IPS DF 6.9 (cell line): Measurements from ENCODE around the gene YAP1.

Experiments
- DNase-seq: peaks from one replicate; pipeline ENCODE4 v3.0.0-alpha.2; 2013; ENCODE audit warnings: low read depth, low spot score
- H3K27ac ChIP-seq: one replicate; pipeline ENCODE4 v1.5.1; 2013; ENCODE audit warnings: low read length, control low read depth
- H3K27me3 ChIP-seq: 2 replicates; pipeline ENCODE4 v1.6.1; 2013; ENCODE audit warnings: mild to moderate bottlenecking, low read length; ENCODE audit not compliant: control insufficient read depth, insufficient read depth
- H3K36me3 ChIP-seq: 2 replicates; pipeline ENCODE4 v1.6.1; 2013; ENCODE audit warnings: low read length; ENCODE audit not compliant: control insufficient read depth, insufficient read depth
- H3K4me1 ChIP-seq: 2 replicates; pipeline ENCODE4 v1.6.1; 2013; ENCODE audit warnings: low read length; ENCODE audit not compliant: control insufficient read depth, insufficient read depth
- H3K4me3 ChIP-seq: 2 replicates; pipeline ENCODE4 v1.5.1; 2013; ENCODE audit warnings: mild to moderate bottlenecking, low read length
- H3K9me3 ChIP-seq: 2 replicates; pipeline ENCODE4 v1.6.1; 2013; ENCODE audit warnings: low read length, inconsistent platforms; ENCODE audit not compliant: control insufficient read depth, insufficient read depth
- WGBS: extraction: QIAGEN DNeasy Blood & Tissue Kit; methylation state at CpG from one replicate; pipeline ENCODE4 v1.1.7; 2013; ENCODE audit warnings: mixed read lengths, missing lambda C conversion rate; ENCODE audit not compliant: insufficient read length, insufficient coverage; 5-methylcytosine and 5-hydroxymethylcytosine counted together

The YAP1 gene

GRCh38 chr11:102276783-102277182 is 166.5 kb downstream of the YAP1 start:
- Histone ChIP-seq H3K27me3 (no peaks in the 10 kb centered on the region), H3K27ac (no peak overlapping the region), H3K36me3 (no peaks in the 10 kb centered on the region), H3K4me3 (no peak overlapping the region), H3K9me3 (no peaks in the 10 kb centered on the region), H3K4me1 (no peaks in the 10 kb centered on the region)
- DNase-seq: no peak
- WGBS: no CpG with 5 or more reads among the region's 3 CpGs

- Histone ChIP-seq H3K4me1 (no peaks in the 10 kb centered on the region), H3K36me3 (no peaks in the 10 kb centered on the region), H3K27ac (no peak overlapping the region), H3K9me3 (no peaks in the 10 kb centered on the region), H3K27me3 (no peaks in the 10 kb centered on the region), H3K4me3 (no peak overlapping the region)
- 0% methylated on average over 1 of the region's 13 CpGs for WGBS
- DNase-seq: no peak
Measured at GRCh38 chr11:102279641-102280170, 169.5 kb downstream of the YAP1 start.

DNA sequence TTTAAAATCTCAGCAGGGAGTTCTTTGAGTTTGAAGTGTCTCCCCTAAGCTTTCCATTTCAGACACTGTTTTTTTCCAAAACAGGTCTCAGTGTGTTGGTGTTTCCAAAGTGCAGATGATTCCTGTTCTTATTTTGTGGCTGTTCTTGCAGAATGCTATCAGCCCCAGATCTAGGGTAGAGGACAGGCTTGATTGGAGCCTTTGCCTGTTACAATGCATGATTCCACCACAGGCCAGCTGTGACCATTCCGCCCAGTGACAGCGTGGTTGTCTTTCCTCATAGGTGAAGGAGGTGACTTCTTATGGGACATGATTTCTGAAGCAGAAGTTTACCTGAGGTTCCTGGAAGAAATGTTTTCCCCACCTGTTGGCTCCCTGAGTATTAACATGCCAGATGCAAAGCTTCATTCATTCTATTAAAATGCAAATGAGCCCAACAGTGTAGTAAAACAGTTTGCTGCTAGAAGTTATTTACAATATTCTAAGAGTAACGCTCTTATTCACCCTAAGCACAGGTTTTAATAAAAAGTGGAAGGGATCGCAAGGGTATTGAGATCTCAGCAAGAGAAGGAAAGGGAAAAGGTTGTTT is 170.1 kb downstream of the YAP1 start:
- WGBS: no CpG with 5 or more reads among the region's 4 CpGs
- Histone ChIP-seq H3K27me3 (no peaks in the 10 kb centered on the region), H3K4me1 (no peaks in the 10 kb centered on the region), H3K27ac (no peak overlapping the region), H3K4me3 (no peak overlapping the region), H3K9me3 (no peaks in the 10 kb centered on the region), H3K36me3 (no peaks in the 10 kb centered on the region)
- DNase-seq: no peak
